ENCODE data around the gene FGF2.
"Not testable (repeated sequence)": the region's sequence is repeated elsewhere in the genome, so short reads cannot be mapped to it uniquely, and the experiment has no call there.

The FGF2 gene

DNA sequence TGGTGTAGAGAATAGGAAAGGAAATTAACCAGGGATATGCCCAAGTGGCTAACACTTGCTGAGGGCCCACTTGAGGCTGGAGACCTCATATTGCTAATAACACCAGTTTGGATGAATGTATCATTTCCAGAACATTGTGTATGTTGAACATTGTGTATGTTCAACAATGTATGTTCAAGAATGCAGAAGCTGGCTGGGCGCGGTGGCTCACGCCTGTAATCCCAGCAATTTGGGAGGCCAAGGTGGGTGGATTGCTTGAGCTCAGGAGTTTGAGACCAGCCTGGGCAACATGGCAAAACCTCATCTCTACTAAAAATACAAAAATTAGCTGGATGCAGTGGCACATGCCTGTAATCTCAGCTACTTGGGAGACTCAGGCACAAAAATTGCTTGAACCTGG lies 23.2 kb downstream of the FGF2 start:
- DNase-seq = not testable (repeated sequence)

DNA sequence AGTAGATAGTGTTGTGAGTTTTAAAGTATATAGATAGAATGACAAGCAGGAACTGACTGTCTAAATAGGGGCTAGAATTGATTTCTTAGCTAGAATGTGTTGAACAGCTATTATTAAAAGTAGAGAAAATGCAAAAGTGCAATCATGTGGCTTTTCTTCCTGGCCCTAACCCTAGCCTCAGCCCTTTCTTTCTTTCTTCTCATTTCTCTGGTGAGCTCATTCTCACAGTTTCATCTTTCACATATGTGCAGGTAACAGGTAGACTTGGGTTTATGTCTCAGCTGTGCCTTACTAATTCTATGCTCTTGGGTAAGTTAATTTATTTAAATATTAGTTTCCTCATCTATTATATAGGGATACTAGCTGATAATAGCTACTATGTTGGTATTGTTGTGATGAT lies 24.9 kb downstream of the FGF2 start:
- no peak for DNase-seq

DNA sequence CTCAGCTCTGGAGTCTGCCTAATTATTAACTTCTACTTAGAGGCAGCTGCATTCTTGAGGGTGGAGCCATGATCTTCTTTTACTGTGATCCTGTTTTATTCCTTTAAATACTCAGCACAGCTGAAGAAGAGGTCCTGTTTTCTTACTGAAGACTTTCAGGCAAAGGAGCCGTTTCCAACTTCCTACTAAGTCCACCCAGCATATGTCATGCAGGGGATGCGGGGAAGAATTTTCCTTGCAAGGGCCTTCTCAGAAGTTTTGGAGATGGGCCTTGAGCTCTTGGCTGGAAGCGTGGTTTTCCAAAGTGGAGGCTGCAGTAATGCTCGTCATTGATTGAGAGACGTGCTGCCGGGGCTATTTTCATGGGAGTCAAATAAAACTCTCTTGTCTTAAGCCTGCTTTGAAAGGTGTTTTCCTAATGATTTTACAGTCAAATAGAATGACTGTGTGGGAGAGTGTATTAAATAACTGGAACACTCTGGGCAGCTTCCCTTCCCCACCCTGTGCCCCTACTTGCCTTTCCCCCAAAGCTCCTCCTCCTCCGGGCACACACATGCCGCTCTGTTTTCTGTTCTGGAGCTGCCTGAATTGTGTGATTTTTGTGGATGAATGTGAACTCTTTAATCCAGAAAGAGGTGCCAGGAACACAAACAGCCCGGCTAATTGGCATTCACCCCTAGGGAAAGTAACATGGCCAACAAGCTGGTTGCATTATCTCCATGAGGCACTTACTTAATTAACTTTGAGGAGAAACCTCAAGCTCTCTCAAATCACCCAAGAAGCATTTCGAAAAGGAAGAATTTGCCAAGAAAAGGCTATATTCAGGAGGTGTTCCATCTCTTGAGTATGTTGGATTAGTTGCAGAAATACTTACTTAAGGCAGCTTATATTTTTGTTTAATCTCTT lies 28.1 kb downstream of the FGF2 start:
- DNase-seq = no peak

DNA sequence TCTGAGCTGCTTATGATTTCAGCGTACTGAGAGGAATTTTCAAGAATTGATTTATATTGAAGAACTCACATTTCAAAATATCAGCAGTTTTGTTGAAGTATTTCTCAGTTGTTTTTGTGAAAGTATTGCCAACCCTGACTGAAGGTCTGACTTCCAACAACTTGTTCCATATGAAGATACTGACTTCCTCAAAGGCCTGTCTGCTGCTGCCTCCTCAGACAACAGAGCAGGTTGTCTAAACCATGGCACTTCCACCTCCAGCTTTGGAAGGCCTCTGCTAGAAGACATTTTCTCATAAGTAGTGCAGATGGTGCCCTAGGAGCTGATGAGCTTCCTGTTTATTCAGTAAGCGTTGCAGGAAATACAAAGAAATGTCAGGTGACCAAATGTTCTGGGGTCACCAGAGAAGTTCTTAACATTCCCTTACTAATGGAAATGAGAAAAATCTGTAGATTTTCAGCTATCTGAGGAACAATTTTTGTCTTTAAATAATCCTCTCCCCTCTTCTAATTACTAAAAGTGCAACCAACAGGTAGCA lies 28.8 kb downstream of the FGF2 start:
- no peak for DNase-seq

DNA sequence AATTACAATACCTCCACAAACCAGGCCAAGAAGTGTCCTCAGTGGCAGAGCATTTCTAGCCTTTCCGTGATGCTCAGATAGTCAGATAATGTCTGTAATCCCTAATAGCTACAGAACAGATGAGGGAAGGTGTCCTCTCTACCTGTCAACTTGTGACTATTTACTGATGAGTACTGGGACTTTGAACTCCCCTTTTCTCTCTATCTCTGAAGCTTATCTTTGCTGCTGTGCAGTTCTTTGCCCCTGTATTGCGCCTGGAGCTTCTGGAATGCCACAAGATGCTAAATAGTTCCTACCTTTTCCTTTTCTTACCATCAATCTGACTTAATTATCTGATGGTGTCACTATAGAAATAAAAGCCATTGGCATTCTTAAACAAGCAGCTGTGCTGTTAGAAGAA lies 30.5 kb downstream of the FGF2 start:
- DNase-seq = no peak

DNA sequence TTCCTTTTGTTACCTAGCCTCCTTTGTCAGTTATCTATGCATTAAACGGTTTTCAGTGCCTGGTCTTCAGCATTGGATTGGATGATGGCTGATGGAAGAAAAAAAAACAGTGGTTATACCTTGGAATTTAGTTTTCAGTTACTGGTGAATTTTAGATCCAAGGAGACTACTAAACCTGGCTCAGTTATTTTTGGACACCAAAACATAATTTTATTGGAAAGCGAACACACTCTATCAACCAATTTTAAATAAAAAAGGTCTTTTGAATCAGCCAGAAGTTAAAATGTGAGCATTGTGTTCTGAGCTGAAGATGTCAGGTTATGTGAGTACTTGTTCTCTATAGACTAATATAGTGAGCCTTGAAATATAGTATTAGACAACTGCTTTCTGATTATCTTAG lies 32.1 kb downstream of the FGF2 start:
- no peak for DNase-seq

DNA sequence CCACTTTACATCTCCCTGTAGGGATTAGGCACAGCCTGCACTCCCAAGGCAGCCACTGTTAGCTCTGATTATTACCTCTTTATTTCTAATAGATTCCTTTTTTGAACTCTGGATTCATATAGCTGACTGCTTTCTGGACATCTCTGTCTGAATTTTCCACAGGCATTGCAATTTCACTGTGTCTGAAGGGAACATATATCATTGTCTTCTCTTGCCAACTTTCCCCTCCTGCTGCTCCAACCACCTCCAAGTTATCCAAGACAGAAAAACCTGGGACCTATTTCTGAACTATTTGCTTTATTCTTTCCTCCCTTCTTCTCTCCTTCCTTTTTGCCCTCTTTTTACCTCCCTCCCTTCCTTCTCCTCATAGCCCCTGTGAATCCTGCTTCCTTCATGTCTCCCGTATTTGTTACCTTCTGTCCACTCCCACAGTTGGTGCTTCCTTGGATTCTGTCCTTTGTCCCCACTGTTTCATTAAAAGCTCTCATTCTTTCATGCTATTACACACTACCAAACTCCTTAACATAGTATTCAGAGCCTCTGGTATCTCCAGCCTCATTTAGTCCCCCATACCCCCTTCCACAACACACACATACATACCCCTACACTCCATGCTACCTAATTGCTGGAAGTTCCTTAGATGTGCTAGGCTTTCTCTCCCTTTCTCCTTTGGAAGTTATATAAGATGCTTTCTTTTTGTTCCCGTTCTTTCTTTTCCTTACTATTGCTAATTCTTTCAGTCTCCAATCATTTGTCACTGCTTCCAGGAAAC lies 34.7 kb downstream of the FGF2 start:
- DNase-seq = no peak

DNA sequence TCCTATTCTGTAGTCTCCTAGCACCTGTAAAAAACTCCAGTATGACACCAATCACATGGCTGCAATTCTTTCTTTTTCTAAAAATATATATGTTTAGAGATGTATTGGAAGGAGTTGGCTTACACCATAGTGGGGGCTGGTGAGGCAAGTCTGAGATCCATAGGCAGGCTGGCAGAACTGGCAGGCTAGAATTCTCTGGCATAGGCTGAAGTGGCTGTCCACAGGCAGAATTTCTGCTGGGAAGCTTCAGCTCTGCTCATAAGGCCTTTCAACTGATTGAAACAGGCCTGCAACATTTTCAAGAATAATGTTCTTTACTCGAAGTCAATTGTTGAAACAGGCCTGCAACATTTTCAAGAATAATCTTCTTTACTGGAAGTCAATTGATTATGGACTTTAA lies 37.0 kb downstream of the FGF2 start:
- no peak for DNase-seq

DNA sequence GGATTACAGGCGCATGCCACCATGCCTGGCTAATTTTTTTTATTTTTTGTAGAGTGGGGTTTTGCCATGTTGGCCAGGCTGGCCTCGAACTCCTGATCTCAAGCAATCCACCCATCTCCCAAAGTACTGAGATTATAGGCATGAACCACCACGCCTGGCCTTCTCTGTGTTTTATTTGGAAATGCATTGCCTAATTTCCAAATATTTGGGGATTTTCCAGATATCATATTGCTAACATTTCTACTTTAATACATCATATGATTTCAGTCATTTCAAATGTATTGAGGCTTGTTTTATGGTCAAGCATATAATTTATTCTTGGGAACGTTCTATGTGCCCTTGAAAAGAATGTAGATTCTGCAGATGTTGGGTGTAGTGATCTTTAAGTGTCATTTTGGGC lies 38.8 kb downstream of the FGF2 start:
- DNase-seq = no peak

DNA sequence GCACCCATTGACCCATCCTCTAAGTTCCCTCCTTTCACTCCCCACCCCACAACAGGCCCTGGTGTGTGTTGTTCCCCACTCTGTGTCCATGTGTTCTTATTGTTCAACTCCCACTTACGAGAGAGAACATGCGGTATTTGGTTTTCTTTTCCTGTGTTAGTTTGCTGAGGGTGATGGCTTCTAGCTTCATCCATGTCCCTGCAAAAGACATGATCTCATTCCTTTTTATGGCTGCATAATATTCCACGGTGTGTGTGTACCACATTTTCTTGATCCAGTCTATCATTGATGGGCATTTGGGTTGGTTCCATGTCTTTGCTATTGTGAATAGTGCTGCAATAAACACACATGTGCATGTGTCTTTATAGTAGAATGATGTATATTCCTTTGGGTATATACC lies 41.6 kb downstream of the FGF2 start:
- DNase-seq = not testable (repeated sequence)

DNA sequence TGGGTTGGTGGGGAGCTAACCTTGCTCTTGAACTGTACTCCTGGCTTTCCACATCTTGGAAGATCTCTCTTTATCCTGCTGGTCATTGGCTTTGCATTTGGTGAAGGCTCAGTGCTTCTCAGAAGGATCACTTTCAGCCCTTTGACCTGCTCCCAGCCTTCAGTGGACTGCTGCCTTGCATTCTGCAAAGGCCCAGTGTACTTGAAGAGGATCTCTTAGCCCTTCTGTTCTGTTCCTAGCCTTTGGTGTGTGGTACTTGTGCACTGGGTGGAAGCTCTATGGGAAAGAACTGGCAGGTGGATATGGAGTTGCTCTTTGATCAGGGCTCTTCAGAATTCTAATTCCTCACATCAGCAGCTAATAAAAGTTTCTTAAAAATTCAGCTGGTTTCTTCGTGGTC lies 46.5 kb downstream of the FGF2 start:
- DNase-seq = no peak

DNA sequence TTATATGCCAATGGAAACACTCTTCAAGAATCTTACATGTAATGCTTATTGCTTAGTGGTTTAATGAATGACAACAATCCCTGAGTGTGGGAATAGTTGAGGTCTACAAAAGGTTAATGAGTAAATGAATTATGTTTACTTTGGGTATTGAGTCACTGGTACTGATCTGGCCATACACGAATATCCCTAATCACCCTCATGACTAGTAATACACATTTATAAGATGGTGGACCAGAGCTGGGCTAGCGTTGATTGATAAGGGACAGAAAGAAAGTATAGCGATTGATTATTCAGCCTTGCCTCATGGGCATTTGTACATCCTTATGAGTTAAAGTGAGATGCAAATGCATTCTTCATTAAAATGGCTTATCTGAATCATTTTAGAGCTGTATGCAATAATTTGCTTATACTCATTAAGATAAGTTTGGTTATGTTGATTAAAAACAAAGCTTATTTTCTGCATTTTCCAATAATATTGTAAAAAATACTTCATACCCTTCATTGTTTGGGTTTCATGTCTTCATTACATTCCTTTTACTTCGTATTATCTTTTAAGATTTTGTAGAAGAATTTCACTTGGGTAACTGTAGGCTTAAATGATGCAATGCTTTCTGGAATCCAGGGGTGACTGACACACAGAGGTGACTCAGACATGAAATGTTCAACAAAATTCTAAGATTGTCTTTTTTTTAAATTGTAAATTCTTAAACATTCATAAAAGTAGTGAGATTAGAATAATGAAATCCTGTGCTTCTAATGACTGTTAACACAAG lies 47.4 kb downstream of the FGF2 start:
- no peak for DNase-seq

DNA sequence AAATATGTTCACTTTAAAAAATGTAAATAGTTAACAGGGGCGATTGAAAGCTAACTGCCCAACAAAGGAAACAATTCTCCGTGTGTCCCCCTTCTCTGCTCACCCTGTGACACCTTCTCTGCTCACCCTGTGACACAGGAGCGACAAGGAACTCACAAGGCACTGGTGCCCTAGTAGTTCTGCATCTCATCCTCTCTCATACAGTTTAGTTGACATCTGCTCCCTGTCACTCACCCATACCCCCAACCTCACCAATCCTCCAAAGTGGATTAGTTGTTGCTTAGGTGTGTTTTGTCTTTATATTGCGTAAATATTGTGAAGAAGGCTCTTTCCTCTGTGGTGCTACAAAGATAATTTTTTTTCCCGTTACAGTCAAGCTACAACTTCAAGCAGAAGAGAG lies 49.3 kb downstream of the FGF2 start:
- no peak for DNase-seq

DNA sequence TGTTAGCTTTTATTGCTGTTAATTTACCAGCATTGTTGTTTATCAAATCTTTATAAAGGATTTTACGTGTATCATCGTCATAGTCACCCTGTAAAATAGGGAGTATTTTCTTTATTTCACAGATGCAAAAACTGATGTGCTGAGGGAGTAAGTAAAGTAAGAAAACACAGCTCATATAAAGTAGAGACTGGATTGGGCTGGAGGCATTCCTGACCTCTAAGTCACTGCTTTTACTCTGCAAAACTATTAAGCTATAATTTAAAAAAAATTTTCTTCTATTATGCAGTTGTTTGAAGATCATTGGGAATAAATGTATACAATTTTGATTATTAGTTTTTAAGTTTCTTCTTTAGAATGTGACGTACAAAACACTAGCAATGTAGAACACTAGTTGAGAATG lies 49.8 kb downstream of the FGF2 start:
- DNase-seq = no peak

DNA sequence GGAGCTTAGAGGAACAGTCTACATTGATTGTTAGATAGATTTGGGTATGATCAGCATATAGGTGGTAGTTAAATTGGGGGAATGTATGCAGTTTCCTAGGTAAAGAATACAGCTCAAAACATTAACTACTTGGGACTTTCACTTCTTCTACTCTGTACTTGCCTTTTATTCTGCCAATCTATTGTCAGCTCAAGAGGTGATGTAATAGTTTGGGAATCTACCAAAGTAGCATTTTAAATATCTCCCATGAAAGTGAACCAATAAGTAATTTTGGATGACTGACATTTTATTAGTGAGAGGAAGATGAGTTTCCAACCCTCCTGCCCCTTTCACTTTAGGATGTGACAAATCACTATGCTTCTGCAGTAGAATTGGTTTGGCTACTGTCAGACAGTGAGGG lies 52.4 kb downstream of the FGF2 start:
- no peak for DNase-seq

DNA sequence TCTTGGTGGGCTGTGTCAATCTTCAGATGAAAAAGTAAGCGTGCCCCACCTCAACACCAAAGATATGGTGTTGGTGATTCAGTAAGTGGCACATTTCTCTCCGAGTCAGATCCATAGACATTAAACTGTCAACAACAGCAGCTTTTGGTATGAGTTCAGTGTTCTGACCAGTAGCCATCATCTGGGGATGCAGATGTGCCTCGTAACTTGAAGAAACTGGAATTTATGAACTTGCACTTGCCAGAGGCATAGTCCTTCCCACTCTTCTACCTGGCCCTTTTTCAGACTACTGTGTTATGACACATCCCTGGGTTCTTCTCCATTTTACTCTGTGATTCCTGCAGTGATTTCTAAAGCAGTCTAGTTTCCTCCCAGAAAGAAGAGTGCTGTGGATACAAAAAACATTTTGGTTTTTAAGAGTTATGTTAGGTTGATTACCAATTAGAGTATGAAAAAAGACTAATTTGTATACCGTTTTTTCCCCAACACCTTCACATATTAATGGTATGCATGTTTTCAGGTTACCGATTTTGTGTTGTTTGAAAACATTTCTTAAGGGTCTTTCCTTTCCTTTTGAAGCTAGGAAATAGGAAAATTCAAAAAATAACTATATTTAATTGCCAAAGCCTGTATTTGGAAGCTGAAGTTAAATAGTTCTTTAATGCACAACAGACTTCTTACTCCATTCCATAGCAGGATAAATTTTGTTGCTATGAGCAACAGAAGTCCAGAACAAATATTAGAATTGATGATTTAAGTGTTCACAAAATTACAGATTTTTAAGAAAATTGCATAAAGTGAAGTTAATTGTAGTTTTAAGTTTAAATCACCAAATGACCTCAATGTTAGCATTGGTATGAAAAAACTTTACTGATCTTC lies 56.5 kb downstream of the FGF2 start:
- no peak for DNase-seq

DNA sequence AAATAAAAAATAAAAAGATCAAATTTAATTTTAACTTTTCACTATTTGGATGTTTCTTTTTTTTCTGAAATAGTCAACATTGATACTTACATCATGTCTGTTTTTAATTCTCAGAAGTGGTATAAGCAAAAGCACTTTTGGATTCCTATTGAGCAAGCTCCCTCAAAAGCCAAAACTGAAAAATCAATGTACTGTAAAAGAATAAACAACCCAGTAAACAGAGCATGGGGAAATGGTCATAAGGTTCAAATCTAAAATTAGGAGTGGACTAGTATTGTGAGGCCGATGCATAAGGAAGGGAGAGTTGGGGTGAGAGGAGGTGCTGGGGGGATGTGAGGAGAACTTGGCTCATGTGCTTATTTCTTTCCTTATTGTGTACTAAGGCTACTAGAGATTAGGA lies 57.9 kb downstream of the FGF2 start:
- DNase-seq = no peak

DNA sequence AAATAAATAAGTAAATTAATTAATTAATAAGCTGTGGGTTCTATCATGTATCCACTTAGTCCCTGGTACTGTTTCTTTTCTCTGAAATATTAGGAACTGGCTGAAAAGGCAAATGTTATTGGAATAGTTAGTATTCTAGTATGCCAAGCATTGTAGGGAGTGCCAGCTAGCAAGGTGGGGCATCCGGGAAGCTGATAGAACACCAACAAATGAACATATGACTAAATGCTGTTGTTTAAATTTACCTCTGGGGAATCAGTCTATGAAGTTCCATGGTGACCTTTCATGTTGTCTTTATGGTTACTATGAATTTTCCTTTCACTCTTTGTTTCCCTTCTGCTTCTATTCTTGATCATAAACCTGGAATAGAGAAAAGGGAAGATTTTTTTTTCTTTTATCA lies 63.1 kb downstream of the FGF2 start:
- no peak for DNase-seq

DNA sequence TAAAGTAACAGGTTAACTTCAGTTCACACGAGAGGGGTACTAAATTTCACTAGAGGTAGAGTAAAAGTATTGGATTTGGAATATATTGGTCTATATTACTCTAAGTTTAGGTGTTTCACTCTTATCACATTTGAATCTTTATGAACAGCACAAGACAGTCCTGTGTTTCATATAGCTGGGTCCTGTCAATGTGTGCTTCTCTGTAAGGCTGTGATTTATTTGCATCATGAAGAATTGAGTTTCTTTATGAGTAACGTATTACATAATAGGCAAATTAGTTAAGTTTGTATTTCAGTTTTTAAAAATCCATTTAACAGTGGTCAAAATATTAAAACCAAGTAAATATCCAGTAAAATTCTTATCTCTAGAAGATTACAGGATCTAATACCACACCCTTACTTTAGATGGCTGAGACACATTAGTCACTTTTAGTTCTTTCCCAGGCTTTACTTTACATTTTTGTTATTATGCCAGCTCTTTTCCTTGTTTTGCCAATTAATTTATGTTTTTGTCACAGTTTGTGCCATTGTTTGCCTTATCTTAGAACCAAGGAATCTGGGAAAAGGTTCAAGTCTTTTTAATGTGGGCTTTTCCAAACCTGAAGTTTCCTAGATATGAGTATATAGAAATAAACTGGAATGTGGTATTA lies 63.6 kb downstream of the FGF2 start:
- DNase-seq = no peak

DNA sequence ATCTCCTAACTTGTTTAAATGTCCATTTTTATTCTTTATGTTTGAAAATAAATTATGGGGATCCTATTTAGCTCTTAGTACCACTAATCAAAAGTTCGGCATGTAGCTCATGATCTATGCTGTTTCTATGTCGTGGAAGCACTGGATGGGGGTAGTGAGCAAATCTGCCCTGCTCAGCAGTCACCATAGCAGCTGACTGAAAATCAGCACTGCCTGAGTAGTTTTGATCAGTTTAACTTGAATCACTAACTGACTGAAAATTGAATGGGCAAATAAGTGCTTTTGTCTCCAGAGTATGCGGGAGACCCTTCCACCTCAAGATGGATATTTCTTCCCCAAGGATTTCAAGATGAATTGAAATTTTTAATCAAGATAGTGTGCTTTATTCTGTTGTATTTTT lies 68.2 kb downstream of the FGF2 start:
- no peak for DNase-seq

DNA sequence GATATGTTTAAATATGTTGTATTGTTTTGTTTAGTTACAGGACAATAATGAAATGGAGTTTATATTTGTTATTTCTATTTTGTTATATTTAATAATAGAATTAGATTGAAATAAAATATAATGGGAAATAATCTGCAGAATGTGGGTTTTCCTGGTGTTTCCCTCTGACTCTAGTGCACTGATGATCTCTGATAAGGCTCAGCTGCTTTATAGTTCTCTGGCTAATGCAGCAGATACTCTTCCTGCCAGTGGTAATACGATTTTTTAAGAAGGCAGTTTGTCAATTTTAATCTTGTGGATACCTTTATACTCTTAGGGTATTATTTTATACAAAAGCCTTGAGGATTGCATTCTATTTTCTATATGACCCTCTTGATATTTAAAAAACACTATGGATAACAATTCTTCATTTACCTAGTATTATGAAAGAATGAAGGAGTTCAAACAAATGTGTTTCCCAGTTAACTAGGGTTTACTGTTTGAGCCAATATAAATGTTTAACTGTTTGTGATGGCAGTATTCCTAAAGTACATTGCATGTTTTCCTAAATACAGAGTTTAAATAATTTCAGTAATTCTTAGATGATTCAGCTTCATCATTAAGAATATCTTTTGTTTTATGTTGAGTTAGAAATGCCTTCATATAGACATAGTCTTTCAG lies 68.8 kb downstream of the FGF2 start:
- no peak for DNase-seq

Data from T-helper 2 cell (primary cell).